ENCODE measurements around the gene FLCN. TPM values are rescaled to one million over a fixed set of nuclear protein-coding genes. Genes with fewer than 3 reads are reported as not detected.

The FLCN gene
- total and polyA plus RNA-seq, 5 donors from 2014 or later = 6.6 to 60.5 (median 8.0) TPM

- Histone ChIP-seq H3K27me3 (ENCODE audit: control insufficient read depth, insufficient read depth, low read length) (no peaks in the 10 kb centered on the region), H3K4me3 (ENCODE audit: low read depth, low read length) (no peak overlapping the region), H3K27ac (ENCODE audit: insufficient read depth, low read length, poor library complexity, severe bottlenecking) (no peak overlapping the region), H3K4me1 (ENCODE audit: control insufficient read depth, insufficient read depth, low read length, poor library complexity, severe bottlenecking) (no peaks in the 10 kb centered on the region), H3K36me3 (ENCODE audit: control insufficient read depth, insufficient read depth, low read length) (peaks cover 87% of the 10 kb centered on the region), H3K9me3 (ENCODE audit: control insufficient read depth in 2 of 2, low read length in 2 of 2) (no peaks in the 10 kb centered on the region)
- H3K27ac Mint-ChIP-seq = no peak overlapping the region
- peaks cover 41% of the 10 kb centered on the region for H3K36me3 Mint-ChIP-seq
- H3K4me3 Mint-ChIP-seq = no peak overlapping the region
- no peaks in the 10 kb centered on the region for H3K9me3 Mint-ChIP-seq
- ATAC-seq (ENCODE audit: low read depth in 2 of 2) (no peak), DNase-seq (no peak)
- H3K4me1 Mint-ChIP-seq = no peaks in the 10 kb centered on the region
- H3K27me3 Mint-ChIP-seq = no peaks in the 10 kb centered on the region
These were observed 19.0 kb downstream of the FLCN start for GRCh38 chr17:17217995-17218394.

GRCh38 chr17:17216776-17217175, 20.2 kb downstream of the FLCN start:
- Histone ChIP-seq H3K36me3 (ENCODE audit: control insufficient read depth, insufficient read depth, low read length) (peaks cover 82% of the 10 kb centered on the region), H3K4me1 (ENCODE audit: control insufficient read depth, insufficient read depth, low read length, poor library complexity, severe bottlenecking) (no peaks in the 10 kb centered on the region), H3K27ac (ENCODE audit: insufficient read depth, low read length, poor library complexity, severe bottlenecking) (no peak overlapping the region), H3K4me3 (ENCODE audit: low read depth, low read length) (no peak overlapping the region), H3K9me3 (ENCODE audit: control insufficient read depth in 2 of 2, low read length in 2 of 2) (no peaks in the 10 kb centered on the region), H3K27me3 (ENCODE audit: control insufficient read depth, insufficient read depth, low read length) (no peaks in the 10 kb centered on the region)
- no peak for ATAC-seq (ENCODE audit: low read depth in 2 of 2)
- Mint-ChIP-seq H3K36me3 (peaks cover 40% of the 10 kb centered on the region), H3K9me3 (no peaks in the 10 kb centered on the region), H3K27me3 (no peaks in the 10 kb centered on the region), H3K4me3 (peak overlapping the region in 1 of 4 donors; percentile 56), H3K27ac (no peak overlapping the region), H3K4me1 (no peaks in the 10 kb centered on the region)
- no peak for DNase-seq

- Histone ChIP-seq H3K27me3 (ENCODE audit: control insufficient read depth, insufficient read depth, low read length) (no peaks in the 10 kb centered on the region), H3K4me1 (ENCODE audit: control insufficient read depth, insufficient read depth, low read length, poor library complexity, severe bottlenecking) (no peaks in the 10 kb centered on the region), H3K36me3 (ENCODE audit: control insufficient read depth, insufficient read depth, low read length) (peaks cover 81% of the 10 kb centered on the region), H3K9me3 (ENCODE audit: control insufficient read depth in 2 of 2, low read length in 2 of 2) (no peaks in the 10 kb centered on the region), H3K4me3 (ENCODE audit: low read depth, low read length) (no peak overlapping the region), H3K27ac (ENCODE audit: insufficient read depth, low read length, poor library complexity, severe bottlenecking) (no peak overlapping the region)
- no peak for DNase-seq
- H3K27ac Mint-ChIP-seq = peak overlapping the region in 1 of 3 donors; percentile 63
- H3K4me1 Mint-ChIP-seq = no peaks in the 10 kb centered on the region
- ATAC-seq (ENCODE audit: low read depth in 2 of 2) = no peak
- H3K36me3 Mint-ChIP-seq = peaks cover 40% of the 10 kb centered on the region
- H3K9me3 Mint-ChIP-seq = no peaks in the 10 kb centered on the region
- no peaks in the 10 kb centered on the region for H3K27me3 Mint-ChIP-seq
- H3K4me3 Mint-ChIP-seq = peak overlapping the region in 1 of 4 donors; percentile 56
These were observed 20.7 kb downstream of the FLCN start for GRCh38 chr17:17216236-17216635.

- H3K27ac Mint-ChIP-seq = no peak overlapping the region
- Histone ChIP-seq H3K4me3 (ENCODE audit: low read depth, low read length) (no peak overlapping the region), H3K27me3 (ENCODE audit: control insufficient read depth, insufficient read depth, low read length) (no peaks in the 10 kb centered on the region), H3K36me3 (ENCODE audit: control insufficient read depth, insufficient read depth, low read length) (peaks cover 76% of the 10 kb centered on the region), H3K27ac (ENCODE audit: insufficient read depth, low read length, poor library complexity, severe bottlenecking) (no peak overlapping the region), H3K9me3 (ENCODE audit: control insufficient read depth in 2 of 2, low read length in 2 of 2) (no peaks in the 10 kb centered on the region), H3K4me1 (ENCODE audit: control insufficient read depth, insufficient read depth, low read length, poor library complexity, severe bottlenecking) (no peaks in the 10 kb centered on the region)
- ATAC-seq (ENCODE audit: low read depth in 2 of 2) (no peak), DNase-seq (no peak)
- no peaks in the 10 kb centered on the region for H3K27me3 Mint-ChIP-seq
- no peaks in the 10 kb centered on the region for H3K4me1 Mint-ChIP-seq
- H3K4me3 Mint-ChIP-seq = no peak overlapping the region
- H3K36me3 Mint-ChIP-seq = peaks cover 35% of the 10 kb centered on the region
- H3K9me3 Mint-ChIP-seq = no peaks in the 10 kb centered on the region
These were observed 21.4 kb downstream of the FLCN start for GRCh38 chr17:17215575-17215974.

GRCh38 chr17:17214646-17215436, 22.1 kb downstream of the FLCN start:
- Histone ChIP-seq H3K4me3 (ENCODE audit: low read depth, low read length) (no peak overlapping the region), H3K27me3 (ENCODE audit: control insufficient read depth, insufficient read depth, low read length) (no peaks in the 10 kb centered on the region), H3K27ac (ENCODE audit: insufficient read depth, low read length, poor library complexity, severe bottlenecking) (no peak overlapping the region), H3K9me3 (ENCODE audit: control insufficient read depth in 2 of 2, low read length in 2 of 2) (no peaks in the 10 kb centered on the region), H3K36me3 (ENCODE audit: control insufficient read depth, insufficient read depth, low read length) (peaks cover 69% of the 10 kb centered on the region), H3K4me1 (ENCODE audit: control insufficient read depth, insufficient read depth, low read length, poor library complexity, severe bottlenecking) (no peaks in the 10 kb centered on the region)
- H3K4me3 Mint-ChIP-seq = no peak overlapping the region
- H3K4me1 Mint-ChIP-seq = no peaks in the 10 kb centered on the region
- DNase-seq (no peak), ATAC-seq (ENCODE audit: low read depth in 2 of 2) (no peak)
- peaks cover 30% of the 10 kb centered on the region for H3K36me3 Mint-ChIP-seq
- H3K27ac Mint-ChIP-seq = no peak overlapping the region
- no peaks in the 10 kb centered on the region for H3K9me3 Mint-ChIP-seq
- H3K27me3 Mint-ChIP-seq = no peaks in the 10 kb centered on the region

GRCh38 chr17:17213775-17214174, 23.2 kb downstream of the FLCN start:
- Histone ChIP-seq H3K36me3 (ENCODE audit: control insufficient read depth, insufficient read depth, low read length) (peaks cover 60% of the 10 kb centered on the region), H3K27ac (ENCODE audit: insufficient read depth, low read length, poor library complexity, severe bottlenecking) (no peak overlapping the region), H3K4me1 (ENCODE audit: control insufficient read depth, insufficient read depth, low read length, poor library complexity, severe bottlenecking) (no peaks in the 10 kb centered on the region), H3K27me3 (ENCODE audit: control insufficient read depth, insufficient read depth, low read length) (no peaks in the 10 kb centered on the region), H3K9me3 (ENCODE audit: control insufficient read depth in 2 of 2, low read length in 2 of 2) (no peaks in the 10 kb centered on the region), H3K4me3 (ENCODE audit: low read depth, low read length) (no peak overlapping the region)
- Mint-ChIP-seq H3K36me3 (peaks cover 30% of the 10 kb centered on the region), H3K4me1 (no peaks in the 10 kb centered on the region), H3K9me3 (no peaks in the 10 kb centered on the region), H3K27me3 (no peaks in the 10 kb centered on the region), H3K27ac (no peak overlapping the region), H3K4me3 (no peak overlapping the region)
- DNase-seq (no peak), ATAC-seq (ENCODE audit: low read depth in 2 of 2) (no peak)

- no peaks in the 10 kb centered on the region for H3K27me3 Mint-ChIP-seq
- no peaks in the 10 kb centered on the region for H3K27me3 ChIP-seq (ENCODE audit: control insufficient read depth, insufficient read depth, low read length)
- H3K9me3 ChIP-seq (ENCODE audit: control insufficient read depth in 2 of 2, low read length in 2 of 2) = no peaks in the 10 kb centered on the region
- H3K4me3 ChIP-seq (ENCODE audit: low read depth, low read length) = no peak overlapping the region
- DNase-seq = peak in 1 of 3 donors; percentile 16
- peaks cover 0 to 2% (median 0%) of the 10 kb centered on the region in 7 donors for H3K9me3 Mint-ChIP-seq
- peak overlapping the region in 1 of 3 donors; percentile 78 for H3K27ac Mint-ChIP-seq
- peaks cover 26% of the 10 kb centered on the region for H3K4me1 ChIP-seq (ENCODE audit: control insufficient read depth, insufficient read depth, low read length, poor library complexity, severe bottlenecking)
- peaks cover 4% of the 10 kb centered on the region for H3K36me3 Mint-ChIP-seq
- no peak for ATAC-seq (ENCODE audit: low read depth in 2 of 2)
- H3K4me3 Mint-ChIP-seq = peak overlapping the region in 1 of 4 donors; percentile 60
- peaks cover 0 to 32% (median 16%) of the 10 kb centered on the region in 4 donors for H3K4me1 Mint-ChIP-seq
- H3K36me3 ChIP-seq (ENCODE audit: control insufficient read depth, insufficient read depth, low read length) = peaks cover 9% of the 10 kb centered on the region
- no peak overlapping the region for H3K27ac ChIP-seq (ENCODE audit: insufficient read depth, low read length, poor library complexity, severe bottlenecking)
These were observed 29.0 kb downstream of the FLCN start for GRCh38 chr17:17207998-17208397.

- peaks cover 6% of the 10 kb centered on the region for H3K36me3 Mint-ChIP-seq
- peak overlapping the region; percentile 78 to 91 (median 82) for H3K27ac Mint-ChIP-seq
- Histone ChIP-seq H3K27me3 (ENCODE audit: control insufficient read depth, insufficient read depth, low read length) (no peaks in the 10 kb centered on the region), H3K27ac (ENCODE audit: insufficient read depth, low read length, poor library complexity, severe bottlenecking) (peak overlapping the region; percentile 76), H3K4me1 (ENCODE audit: control insufficient read depth, insufficient read depth, low read length, poor library complexity, severe bottlenecking) (peaks cover 26% of the 10 kb centered on the region), H3K9me3 (ENCODE audit: control insufficient read depth in 2 of 2, low read length in 2 of 2) (no peaks in the 10 kb centered on the region), H3K36me3 (ENCODE audit: control insufficient read depth, insufficient read depth, low read length) (peaks cover 15% of the 10 kb centered on the region), H3K4me3 (ENCODE audit: low read depth, low read length) (no peak overlapping the region)
- no peaks in the 10 kb centered on the region for H3K27me3 Mint-ChIP-seq
- no peak for DNase-seq
- ATAC-seq (ENCODE audit: low read depth in 2 of 2) = no peak
- peaks cover 0 to 39% (median 16%) of the 10 kb centered on the region in 4 donors for H3K4me1 Mint-ChIP-seq
- peak overlapping the region; percentile 74 to 82 (median 78) for H3K4me3 Mint-ChIP-seq
- peaks cover 0 to 2% (median 0%) of the 10 kb centered on the region in 7 donors for H3K9me3 Mint-ChIP-seq
These were observed 30.0 kb downstream of the FLCN start for GRCh38 chr17:17206913-17207335.

Data from CD4-positive, CD25-positive, alpha-beta regulatory T cell (primary cell).